GM19324 (cell line): ENCODE results near the gene CATSPERZ.
"Not testable (repeated sequence)": the region's sequence is repeated elsewhere in the genome, so short reads cannot be mapped to it uniquely, and the experiment has no call there.

Source experiments
- ATAC-seq: cut with Tn5 transposase; IDR thresholded peaks from one replicate; pipeline ENCODE4 v1.9.1; 2021; ENCODE audit warnings: mild to moderate bottlenecking, moderate library complexity; ENCODE audit not compliant: unreplicated experiment, low FRiP score

CATSPERZ gene

DNA sequence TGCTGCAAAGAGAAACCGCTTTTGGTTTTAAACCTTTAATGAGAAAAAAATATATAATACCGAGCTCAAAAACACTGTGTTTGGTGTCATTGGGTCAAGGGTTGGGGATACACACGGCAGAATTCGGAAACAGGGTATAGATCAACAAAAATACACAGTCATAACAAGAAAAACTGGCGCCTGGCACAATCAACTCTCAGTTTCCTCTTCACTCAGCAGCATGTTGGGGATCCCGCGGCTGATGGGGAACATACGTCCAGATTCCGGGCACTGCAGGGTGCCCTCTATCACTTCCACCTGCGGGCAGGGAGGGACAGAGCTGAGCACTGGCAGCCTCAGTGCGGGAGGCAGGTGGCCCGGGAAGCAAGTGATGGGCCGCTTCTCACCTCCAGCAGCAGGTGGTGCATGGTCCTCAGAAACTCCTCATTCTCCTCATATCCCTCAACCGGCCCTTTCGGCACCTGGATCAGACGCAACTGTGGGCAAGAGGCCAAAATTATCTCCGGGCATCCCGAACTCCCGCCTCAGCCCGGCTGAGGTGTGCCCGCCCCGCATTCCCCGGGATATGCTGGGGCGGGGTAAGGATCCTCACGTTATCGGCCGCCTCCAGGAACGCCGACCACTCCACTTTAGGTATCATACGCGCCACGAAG, 16.6 kb downstream of the CATSPERZ start:
- peak; percentile 1 for ATAC-seq

DNA sequence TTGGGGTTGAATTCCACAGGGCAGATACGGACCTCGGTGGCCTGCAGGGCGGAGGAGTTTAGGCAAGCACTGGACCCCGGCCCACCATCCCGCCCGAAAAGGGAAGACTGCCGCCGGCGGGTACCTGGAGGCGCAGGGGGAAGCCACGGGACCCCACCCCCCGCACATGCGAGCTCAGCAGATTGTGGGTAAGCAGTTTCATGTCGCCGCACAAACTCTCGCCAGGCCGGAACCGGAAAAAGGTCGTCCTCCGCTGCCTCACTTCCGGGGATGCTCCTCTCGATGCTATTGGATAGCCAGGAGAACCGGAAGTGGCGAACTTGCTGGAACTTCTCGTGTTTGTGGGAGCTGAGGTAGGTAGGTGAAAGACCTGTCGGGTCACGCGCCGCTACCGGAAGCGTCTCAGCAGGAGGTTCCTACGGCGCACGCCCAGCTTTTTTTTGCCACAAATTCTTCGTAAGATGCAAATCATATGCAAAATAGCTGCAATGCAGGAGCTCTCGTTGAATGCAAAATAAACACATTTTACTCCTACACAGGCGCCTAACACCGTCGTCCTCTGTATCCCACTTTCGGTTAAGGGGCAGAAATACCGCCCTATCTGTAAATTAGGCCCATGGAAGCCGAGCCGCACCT, 17.3 kb downstream of the CATSPERZ start, which contains the start of gene TRMT112:
TRMT112 (minus strand) TSS at position 235 of the 636 bp plus-strand sequence; CDS start at position 202, 33 bp downstream.
- ATAC-seq: peak; percentile 79

DNA sequence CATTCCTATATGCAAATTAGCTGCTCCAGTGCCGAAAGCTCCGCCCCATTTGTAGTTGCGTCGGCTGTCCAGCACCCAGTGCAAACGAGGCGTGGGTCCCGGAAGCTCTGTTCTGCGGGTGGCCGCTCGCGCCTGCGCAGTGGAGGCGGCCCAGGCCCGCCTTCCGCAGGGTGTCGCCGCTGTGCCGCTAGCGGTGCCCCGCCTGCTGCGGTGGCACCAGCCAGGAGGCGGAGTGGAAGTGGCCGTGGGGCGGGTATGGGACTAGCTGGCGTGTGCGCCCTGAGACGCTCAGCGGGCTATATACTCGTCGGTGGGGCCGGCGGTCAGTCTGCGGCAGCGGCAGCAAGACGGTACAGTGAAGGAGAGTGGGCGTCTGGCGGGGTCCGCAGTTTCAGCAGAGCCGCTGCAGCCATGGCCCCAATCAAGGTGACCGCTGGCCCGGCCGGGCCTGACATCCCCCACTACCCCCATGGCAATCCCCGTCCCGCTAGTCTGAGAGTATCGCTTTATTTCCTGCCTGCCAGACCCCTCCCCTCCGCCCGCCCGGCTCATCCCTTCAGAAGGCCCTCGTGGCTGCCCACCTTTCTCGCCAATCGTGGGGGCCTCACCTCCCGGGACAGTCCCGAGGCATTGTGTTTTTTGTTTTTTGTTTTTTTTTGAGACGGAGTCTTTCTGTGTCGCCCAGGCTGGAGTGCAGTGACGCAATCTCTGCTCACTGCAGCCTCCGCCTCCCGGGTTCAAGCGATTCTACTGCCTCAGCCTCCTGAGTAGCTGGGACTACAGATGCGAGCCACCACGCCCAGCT, 18.0 kb downstream of the CATSPERZ start, which contains the start of gene PRDX5:
PRDX5 (plus strand) TSS at position 161 of the 805 bp plus-strand sequence; CDS start at position 256, 95 bp downstream.
- ATAC-seq: peak; percentile 82

DNA sequence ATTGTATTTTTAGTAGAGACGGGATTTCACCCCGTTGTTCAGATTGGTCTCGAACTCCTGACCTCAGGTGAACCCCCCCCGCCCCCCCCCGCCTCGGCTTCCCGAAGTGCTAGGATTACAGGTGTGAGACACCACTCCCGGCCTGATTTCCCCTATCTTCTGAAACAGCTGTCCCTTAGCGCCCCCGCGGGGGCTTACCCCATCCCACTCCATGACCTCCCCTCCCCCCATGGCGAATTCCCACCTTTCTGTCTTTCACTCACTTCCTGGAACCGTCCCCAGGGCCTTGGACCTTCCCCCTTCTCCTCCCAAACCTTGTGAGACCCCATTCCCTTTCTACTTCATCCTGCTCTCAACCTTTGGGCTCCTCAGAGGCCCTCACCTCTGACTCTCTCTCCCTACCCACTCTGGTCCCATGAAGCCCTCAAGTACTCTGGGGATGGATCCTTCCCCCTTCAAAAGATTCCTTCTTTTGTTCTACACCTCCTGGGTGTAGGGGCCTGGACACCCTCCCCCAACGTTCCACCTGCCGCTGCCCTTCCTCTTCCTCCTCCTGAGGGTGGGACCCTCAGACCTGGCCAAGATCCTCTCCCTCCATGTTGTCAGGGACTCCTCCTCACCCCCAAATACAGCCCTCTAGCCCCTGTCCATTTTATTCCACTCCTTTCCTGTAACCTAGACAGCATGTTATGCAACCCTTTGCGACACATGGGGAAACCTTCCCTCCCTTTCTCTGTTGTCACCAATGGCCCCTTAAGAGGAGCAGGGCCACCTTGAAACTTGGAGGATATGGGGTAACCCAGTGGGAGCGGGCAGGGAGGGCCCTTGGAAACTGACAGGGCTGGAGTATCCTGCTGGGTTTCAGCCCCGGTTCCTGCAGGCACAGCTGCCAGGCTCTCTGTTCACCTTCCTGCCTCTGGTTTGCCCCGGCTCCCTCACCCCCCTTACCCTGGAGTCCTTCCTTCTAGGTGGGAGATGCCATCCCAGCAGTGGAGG, 18.9 kb downstream of the CATSPERZ start:
- ATAC-seq: no peak

DNA sequence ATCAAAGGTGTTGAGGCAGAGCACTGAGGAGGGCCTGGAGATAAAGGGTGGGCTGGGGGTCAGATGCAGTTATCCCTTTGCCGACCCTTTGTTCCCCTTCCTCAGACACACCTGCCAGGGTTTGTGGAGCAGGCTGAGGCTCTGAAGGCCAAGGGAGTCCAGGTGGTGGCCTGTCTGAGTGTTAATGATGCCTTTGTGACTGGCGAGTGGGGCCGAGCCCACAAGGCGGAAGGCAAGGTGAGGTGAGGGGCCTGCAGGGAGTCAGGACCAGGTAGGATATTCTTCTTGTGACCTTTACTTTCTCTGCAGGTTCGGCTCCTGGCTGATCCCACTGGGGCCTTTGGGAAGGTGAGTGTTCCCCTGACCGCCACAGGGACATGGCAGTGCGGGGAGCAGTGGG, 20.4 kb downstream of the CATSPERZ start:
- no peak for ATAC-seq

DNA sequence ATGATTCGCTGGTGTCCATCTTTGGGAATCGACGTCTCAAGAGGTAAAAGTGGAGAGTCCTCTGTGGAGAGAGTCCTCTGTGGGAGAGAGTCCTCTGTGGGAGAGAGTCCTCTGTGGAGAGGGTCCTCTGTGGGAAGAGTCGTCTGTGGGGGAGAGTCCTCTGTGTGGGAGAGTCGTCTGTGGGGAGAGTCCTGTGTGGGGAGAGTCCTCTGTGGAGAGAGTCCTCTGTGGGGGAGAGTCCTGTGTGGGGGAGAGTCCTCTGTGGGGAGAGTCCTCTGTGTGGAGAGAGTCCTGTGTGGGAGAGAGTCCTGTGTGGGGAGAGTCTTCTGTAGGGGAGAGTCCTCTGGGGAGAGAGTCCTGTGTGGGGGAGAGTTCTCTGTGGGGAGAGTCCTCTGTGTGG, 20.9 kb downstream of the CATSPERZ start:
- ATAC-seq: no peak

DNA sequence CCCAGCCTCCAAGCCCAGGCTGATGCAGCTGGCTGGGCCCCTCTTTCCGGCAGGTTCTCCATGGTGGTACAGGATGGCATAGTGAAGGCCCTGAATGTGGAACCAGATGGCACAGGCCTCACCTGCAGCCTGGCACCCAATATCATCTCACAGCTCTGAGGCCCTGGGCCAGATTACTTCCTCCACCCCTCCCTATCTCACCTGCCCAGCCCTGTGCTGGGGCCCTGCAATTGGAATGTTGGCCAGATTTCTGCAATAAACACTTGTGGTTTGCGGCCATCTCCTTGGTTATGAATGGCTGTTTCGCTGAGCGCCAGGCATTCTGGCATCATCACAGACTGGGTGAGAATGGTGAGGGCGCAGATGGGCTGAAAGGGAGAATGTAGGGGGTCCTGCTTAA, 21.4 kb downstream of the CATSPERZ start:
- ATAC-seq: no peak

DNA sequence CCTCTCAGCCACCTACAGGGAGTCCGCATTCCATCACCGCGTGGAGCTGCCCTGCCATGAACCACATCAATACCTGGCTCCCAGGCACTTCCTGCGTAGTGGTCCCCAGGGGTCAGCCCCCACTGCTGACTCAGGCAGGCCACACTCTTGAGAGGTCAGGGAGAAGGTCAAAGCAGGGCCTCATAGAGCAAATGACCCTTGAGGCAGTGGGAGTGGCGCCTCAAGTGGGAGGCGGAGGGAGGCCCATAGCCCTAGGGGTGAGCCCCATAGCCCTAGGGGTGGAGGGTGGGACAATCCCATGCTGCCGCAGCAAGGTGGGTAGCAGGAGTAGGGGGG, 22.7 kb downstream of the CATSPERZ start:
- no peak for ATAC-seq

DNA sequence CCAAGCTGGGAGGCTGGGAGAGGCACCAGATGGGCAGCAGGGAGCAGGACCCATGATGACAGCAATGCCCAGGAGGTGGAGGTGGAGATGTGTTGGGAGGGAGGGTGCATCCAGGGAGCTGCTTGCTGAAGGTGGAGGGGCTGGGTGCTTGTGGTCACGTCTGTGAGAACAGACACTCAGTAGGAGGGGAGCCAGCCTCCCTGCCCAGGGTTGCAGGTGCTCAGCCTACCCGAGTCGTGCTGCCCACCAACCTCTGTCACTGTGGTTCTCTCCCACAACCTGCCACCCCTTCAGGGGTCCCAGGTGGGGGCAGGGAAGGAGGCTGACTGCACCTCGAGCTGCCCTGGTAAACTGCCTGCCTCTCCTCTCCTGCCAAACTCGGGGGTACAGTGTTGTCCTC, 23.2 kb downstream of the CATSPERZ start:
- ATAC-seq: no peak

DNA sequence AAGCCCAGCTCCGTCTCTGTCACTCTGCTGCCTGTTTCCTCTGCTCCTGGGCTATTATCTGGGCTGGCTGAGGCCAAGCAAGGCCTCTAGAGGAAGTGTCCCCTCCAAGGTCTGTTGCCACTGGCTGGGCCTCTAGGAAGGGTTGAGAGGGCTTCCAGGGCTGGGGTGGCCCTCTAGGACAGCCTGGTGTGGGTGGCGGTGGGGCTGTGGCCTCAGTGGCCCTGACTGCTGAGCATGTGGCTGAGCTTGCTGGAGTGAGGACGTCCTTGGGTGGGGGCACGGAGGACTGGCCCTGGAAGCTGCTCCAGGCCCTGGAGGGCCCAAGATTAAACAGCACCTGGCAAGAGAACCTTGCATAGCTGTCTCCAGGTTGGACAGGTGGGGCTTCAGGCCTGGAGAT, 23.8 kb downstream of the CATSPERZ start:
- not testable (repeated sequence) for ATAC-seq

DNA sequence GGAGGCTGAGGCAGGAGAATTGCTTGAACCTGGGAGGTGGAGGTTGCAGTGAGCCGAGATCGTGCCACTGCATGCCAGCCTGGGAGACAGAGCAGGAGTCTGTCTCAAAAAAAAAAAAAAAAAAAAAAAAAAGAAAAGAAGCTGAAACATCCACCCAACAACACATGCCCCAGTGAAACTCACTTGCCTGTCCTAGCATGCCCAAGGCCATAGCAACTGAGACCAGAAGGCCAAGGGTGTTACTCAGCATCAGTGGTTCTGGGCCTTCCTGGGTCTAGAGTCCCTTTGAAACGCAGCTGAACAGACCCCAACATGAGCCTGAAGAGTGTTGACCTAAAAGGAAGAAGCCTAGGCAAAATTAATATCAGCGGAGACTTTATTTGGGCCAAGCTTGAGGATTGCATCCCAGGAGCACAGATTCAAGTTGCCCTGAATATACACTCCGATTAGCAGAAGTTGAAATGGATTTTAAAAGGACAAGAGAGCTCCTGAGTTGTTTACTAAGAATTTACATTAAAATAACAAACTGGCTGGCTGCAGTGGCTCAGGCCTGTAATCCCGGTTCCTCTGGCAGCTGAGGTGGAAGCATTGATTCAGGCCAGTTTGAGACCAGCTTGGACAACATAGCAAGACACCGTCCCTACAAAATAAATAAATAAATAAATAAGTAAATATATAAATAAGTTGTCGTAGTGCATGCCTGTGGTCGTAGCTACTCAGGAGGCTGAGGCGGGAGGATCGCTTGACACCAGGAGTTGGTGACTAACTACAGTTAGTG, 24.7 kb downstream of the CATSPERZ start:
- ATAC-seq: no peak

DNA sequence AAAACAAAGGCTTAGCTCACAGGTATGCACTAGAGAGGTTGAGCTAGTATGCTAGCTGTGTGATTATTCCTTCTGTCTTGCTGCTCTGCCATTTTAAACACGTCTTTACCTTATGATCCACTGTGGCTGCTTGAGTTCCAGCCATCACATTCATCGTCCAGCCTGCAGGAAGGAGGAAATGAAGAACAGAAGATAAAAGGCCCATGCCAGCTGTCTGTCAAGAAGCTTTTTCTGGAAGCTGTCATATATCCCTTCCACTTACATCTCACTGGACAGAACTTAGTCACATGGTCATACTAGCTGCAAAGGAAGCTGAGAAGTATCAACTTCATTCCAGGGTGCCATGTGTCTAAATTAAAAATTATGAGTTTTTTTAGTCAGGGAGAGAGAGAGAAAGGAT, 27.2 kb downstream of the CATSPERZ start:
- no peak for ATAC-seq

DNA sequence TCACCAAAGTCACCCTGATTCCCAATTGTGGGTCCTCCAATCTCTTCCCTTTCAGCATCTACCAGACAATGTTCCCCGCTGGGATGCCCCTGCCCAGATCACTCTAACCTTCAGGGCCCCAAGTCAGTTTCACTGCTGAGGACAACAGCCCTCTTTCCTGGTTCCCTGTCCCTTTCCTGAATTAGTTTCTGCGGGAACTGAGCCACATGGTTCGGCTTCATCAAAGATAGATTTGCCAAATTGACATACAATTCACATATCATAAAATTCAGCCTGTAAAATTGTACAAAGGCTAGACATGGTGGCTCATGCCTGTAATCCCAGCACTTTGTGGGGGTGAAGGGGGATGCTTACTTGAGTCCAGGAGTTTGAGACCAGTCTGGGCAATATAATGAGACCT, 27.8 kb downstream of the CATSPERZ start:
- no peak for ATAC-seq

DNA sequence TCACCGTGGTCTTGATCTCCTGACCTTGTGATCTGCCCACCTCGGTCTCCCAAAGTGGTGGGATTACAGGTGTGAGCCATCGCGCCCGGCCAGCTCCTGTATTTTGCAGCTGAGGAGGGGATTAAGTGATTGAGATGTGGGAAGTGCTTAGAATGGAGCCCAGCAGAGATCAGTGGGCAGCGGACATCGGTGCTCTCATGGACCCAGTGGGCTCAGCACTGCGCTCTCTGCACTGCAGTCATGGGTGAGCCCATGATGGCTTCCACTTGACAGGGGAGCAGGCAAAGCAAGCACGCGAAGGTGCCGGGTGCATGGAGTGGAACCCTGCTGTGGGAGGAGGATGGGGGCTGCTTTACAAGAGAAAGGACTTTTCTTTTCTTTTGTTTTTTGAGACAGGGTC, 30.7 kb downstream of the CATSPERZ start:
- ATAC-seq: no peak

DNA sequence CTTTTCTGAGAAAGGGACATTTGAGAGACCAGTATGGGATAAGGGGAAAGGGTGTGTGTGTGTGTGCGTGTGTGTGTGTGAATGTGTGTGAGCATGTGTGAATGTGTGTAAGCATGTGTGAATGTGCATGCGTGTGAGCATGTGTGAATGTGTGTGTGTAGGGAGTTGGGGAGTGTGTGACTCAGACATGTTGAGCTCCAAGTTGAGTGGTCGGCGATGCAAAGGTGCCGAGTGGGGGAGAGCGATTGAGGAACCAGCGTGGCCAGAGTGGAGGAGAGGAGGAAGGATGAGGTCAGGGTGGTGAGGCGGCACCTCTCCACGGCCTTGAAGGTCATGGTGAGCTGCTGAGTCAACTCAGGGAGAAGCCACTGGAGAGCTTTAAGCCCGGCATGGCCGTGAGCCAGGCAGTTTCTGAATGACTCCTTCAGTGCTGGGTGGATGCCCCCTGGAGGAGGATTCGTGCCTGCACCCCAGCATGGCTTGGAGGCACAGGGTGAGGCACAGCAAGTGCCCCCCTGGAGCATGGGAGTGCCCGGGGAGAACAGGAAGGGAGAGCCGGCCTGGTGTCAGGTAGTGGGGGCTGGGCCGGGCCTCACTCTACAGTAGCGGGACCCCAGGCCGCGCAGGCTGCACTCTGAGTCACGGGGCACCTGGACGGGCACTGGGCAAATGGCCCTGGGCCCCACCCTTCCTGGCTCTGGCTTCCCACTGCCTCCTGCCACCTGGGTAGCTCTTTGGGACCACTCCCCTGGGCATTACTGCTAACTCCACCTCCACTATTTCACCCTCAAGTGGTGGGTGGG, 31.6 kb downstream of the CATSPERZ start:
- ATAC-seq: peak; percentile 53

DNA sequence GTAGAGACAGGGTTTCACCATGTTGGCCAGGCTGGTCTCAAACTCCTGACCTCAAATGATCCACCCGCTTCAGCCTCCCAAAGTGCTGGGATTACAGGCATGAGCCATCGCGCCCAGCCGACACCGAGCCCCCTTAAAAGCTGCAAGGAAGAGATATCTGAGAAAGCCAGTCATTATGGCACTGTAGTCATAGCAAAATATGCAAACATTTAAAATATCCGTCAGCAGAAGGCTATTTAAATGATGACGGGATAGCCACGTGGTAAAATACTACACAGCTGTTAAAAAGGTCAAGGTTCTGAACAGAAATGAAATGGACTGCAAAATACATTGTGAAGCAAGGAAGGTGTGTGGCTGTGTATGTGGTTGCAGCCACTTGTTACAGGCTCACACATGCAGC, 33.4 kb downstream of the CATSPERZ start:
- ATAC-seq: no peak

DNA sequence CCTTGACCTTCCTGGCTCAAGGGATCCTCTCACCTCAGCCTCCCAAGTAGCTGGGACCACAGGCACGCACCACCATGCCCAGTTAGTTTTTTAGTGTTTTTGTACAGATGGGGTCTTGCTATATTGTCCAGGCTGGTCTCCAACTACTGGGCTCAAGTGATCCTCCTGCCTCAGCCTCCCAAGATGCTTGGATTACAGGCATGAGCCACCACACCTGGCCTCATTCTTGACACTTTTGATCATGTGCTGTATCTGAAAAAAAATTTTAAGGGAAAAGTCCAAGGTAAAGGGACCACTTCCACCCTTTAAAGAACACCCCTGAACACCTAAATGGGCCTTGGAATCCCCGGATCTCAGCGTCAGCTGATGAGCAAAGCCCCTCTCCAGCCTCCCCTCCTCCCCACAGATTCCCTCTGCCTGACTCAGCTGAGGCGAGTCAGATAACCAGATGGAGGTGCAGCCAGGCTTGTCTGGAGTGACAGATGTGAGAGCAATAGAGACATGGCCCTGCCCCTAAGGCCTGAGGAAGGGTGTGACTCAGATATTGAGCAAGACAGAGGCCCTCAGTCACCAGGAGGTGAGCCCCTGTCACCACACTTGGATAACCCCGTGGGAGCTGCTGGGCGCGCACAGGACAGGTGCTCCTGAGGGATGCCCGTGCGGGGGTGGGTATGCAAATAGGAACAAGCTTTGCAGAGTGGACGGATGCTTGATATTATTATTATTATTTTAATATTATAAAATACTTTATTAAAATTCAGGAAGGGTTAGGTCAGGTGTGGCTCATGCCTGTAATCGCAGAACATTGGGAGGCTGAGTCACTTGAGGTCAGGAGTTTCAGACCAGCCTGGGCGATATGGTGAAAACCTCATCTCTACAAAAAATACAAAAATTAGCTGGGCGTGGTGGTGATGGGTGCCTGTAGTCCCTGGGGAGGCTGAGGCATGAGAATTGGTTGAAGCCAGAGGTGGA, 34.9 kb downstream of the CATSPERZ start:
- ATAC-seq: peak; percentile 45
